Endothelial cell (in vitro differentiated cells): ENCODE results near the gene NEMF. TPM values are rescaled to one million over a fixed set of nuclear protein-coding genes. Genes with fewer than 3 reads are reported as not detected.

Source experiments
- DNase-seq: peaks from one replicate; pipeline ENCODE4 v3.0.0; 2021; ENCODE audit warnings: low spot score
- H3K27ac Mint-ChIP-seq: one replicate; pipeline ENCODE4 v1.8.0; 2021; ENCODE audit warnings: mixed read lengths, inconsistent platforms; ENCODE audit not compliant: unreplicated experiment
- H3K27me3 Mint-ChIP-seq: one replicate; pipeline ENCODE4 v1.8.0; 2021; ENCODE audit warnings: mild to moderate bottlenecking, moderate library complexity, mixed read lengths, inconsistent platforms; ENCODE audit not compliant: unreplicated experiment
- H3K36me3 Mint-ChIP-seq: one replicate; pipeline ENCODE4 v1.8.0; 2021; ENCODE audit warnings: mild to moderate bottlenecking, low read depth, mixed read lengths, inconsistent platforms; ENCODE audit not compliant: unreplicated experiment
- H3K4me1 Mint-ChIP-seq: one replicate; pipeline ENCODE4 v1.8.0; 2021; ENCODE audit warnings: mild to moderate bottlenecking, mixed read lengths, inconsistent platforms; ENCODE audit not compliant: unreplicated experiment
- H3K4me3 Mint-ChIP-seq: one replicate; pipeline ENCODE4 v1.8.0; 2021; ENCODE audit warnings: mild to moderate bottlenecking, mixed read lengths, inconsistent platforms; ENCODE audit not compliant: unreplicated experiment
- H3K9me3 Mint-ChIP-seq: one replicate; pipeline ENCODE4 v1.8.0; 2021; ENCODE audit warnings: mixed read lengths, inconsistent platforms; ENCODE audit not compliant: unreplicated experiment
- total RNA-seq: library from RNA; stranded (reverse); fragmentation: NEBNext Ultra II Directional; extraction: Animal tissue kit (Norgen Biotek cat#: 25700); gene quantifications from one replicate; pipeline ENCODE4 v1.2.1, GENCODE V29; 2021; ENCODE audit not compliant: unreplicated experiment
- TF ChIP-seq, protein P1 (sequence below): fragments of 200-600 bp; sonication (generic); IDR thresholded peaks from one replicate; pipeline ENCODE4 v1.5.0; 2021; ENCODE audit warnings: antibody characterized with exemption; ENCODE audit not compliant: unreplicated experiment

Gene NEMF
- total RNA-seq, 1 donor from 2014 or later: 55.5 TPM

DNA sequence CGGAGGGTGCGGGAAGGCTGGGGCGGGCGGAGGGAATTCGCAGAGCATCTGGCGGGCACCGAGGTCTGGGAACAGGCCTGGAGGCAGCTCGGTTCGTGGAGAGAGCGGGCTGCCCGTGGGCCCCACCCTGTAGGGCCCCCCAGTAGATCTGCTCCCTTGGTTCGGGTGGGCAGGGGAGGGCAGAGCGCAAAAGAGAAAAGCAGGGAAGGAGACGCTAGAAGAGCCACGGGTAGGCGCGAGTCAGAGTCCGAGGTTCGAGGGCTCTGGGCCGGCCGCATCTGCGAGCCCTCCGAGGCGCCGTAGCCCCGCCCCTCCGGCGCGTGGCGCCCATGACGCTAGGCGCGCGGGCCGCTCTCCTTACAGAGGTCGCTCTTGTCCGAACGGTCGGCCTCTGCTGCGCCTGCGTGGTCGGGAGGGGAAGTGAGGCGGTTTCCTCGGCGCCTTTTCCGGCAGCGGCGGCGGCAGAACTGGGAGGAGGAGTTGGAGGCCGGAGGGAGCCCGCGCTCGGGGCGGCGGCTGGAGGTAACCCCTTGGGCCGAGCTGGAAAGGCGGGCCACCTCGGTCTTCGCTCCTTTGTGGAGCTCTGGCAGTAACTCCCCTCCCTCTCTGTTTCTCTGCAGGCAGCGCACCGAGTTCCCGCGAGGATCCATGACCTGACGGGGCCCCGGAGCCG lies 40.2 kb upstream of the NEMF start, which contains the start of gene ARF6:
Gene ARF6 (plus strand): TSS at position 447 of the 673 bp plus-strand sequence. CDS start 655 bp downstream, outside the sequence.
- Mint-ChIP-seq H3K36me3 (peaks cover 28% of the 10 kb centered on the region), H3K9me3 (peaks cover 4% of the 10 kb centered on the region), H3K4me1 (peaks cover 35% of the 10 kb centered on the region), H3K27me3 (peaks cover 11% of the 10 kb centered on the region), H3K27ac (peak within 1 kb of the TSS; percentile 100), H3K4me3 (peak within 1 kb of the TSS; percentile 99)
- peak; percentile 98 for DNase-seq
- TF ChIP-seq, protein P1, sequence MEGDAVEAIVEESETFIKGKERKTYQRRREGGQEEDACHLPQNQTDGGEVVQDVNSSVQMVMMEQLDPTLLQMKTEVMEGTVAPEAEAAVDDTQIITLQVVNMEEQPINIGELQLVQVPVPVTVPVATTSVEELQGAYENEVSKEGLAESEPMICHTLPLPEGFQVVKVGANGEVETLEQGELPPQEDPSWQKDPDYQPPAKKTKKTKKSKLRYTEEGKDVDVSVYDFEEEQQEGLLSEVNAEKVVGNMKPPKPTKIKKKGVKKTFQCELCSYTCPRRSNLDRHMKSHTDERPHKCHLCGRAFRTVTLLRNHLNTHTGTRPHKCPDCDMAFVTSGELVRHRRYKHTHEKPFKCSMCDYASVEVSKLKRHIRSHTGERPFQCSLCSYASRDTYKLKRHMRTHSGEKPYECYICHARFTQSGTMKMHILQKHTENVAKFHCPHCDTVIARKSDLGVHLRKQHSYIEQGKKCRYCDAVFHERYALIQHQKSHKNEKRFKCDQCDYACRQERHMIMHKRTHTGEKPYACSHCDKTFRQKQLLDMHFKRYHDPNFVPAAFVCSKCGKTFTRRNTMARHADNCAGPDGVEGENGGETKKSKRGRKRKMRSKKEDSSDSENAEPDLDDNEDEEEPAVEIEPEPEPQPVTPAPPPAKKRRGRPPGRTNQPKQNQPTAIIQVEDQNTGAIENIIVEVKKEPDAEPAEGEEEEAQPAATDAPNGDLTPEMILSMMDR: no peak

DNA sequence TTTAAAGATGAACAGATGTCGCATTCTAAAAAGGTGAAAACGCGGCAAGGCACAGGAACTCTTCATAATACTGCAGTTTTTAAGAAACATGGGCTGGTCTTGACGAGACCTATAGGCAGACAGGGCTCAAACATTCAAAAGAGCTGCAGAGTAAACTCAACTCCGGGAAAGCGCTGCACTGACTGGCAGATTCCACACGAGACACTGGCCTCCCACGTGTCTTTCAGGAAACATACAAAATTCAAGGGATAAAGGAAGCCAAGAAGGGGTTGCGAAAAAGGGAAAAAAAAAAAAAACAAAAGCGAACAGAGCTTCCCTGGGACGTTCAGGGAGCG lies 39.7 kb upstream of the NEMF start:
- peak overlapping the region; percentile 99 for H3K4me3 Mint-ChIP-seq
- no peak for DNase-seq

DNA sequence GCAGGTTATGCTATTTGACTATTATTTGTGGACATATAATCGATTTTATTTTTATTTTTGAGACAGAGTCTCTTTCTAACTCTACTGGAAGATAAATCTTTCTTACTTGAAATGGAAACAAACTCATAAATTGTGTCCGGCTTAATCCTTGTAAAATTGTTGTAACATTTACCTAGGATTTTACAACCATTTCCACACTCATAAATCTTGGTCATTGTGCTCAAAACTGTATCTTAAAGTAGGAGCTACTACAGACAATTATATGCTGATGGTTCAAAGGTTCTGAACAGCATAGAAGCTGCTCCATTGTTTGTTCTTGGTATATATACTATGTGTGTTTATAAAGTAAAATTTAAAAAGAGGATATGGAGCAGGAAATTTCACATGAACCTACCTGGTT lies 35.7 kb upstream of the NEMF start:
- H3K4me1 Mint-ChIP-seq: peaks cover 15% of the 10 kb centered on the region
- TF ChIP-seq, protein P1: no peak
- peaks cover 11% of the 10 kb centered on the region for H3K36me3 Mint-ChIP-seq
- peaks cover 6% of the 10 kb centered on the region for H3K27me3 Mint-ChIP-seq
- H3K27ac Mint-ChIP-seq: no peak overlapping the region
- DNase-seq: no peak
- H3K9me3 Mint-ChIP-seq: peaks cover 4% of the 10 kb centered on the region
- H3K4me3 Mint-ChIP-seq: no peak overlapping the region

More for the DNA sequence above, 39.7 kb upstream of the NEMF start:
- TF ChIP-seq, protein P1: no peak
- peaks cover 28% of the 10 kb centered on the region for H3K36me3 Mint-ChIP-seq
- peaks cover 35% of the 10 kb centered on the region for H3K4me1 Mint-ChIP-seq
- peaks cover 11% of the 10 kb centered on the region for H3K27me3 Mint-ChIP-seq
- H3K27ac Mint-ChIP-seq: peak overlapping the region; percentile 100
- H3K9me3 Mint-ChIP-seq: peaks cover 4% of the 10 kb centered on the region

DNA sequence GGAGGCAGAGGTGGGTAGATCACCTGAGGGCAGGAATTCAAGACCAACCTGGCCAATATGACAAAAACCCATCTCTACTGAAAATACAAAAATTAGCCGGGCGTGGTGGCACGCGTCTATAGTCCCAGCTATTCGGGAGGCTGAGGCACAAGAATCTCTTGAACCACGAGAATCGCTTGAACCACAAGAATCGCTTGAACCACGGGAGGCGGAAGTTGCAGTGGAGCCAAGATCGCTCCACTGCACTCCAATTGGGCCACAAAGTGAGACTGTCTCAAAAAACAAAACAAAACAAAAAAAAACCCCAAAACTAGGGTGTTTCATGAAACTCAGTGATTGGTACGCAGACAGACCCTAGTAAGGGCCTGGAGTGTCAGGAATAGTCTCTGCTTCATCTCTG lies 33.9 kb upstream of the NEMF start:
- H3K4me3 Mint-ChIP-seq: no peak overlapping the region

More for the DNA sequence above, 33.9 kb upstream of the NEMF start:
- peaks cover 9% of the 10 kb centered on the region for H3K4me1 Mint-ChIP-seq
- peaks cover 4% of the 10 kb centered on the region for H3K27me3 Mint-ChIP-seq
- TF ChIP-seq, protein P1: no peak
- H3K27ac Mint-ChIP-seq: no peak overlapping the region
- H3K9me3 Mint-ChIP-seq: no peaks in the 10 kb centered on the region
- no peak for DNase-seq
- peaks cover 4% of the 10 kb centered on the region for H3K36me3 Mint-ChIP-seq
